H1 (cell line): ENCODE results near the gene DIP2C. TPM values are rescaled to one million over a fixed set of nuclear protein-coding genes. Genes with fewer than 3 reads are reported as not detected.

Experiments used
- CHD7 ChIP-seq: fragments of 300-600 bp; sonication (generic); IDR thresholded peaks from 2 replicates; pipeline ENCODE4 v1.7.1; 2012; ENCODE audit warnings: low read length, moderate library complexity, mild to moderate bottlenecking, inconsistent platforms; ENCODE audit not compliant: insufficient replicate concordance
- E2F6 ChIP-seq: IDR thresholded peaks from 2 replicates; pipeline ENCODE4 v1.6.1; 2012; ENCODE audit warnings: inconsistent platforms
- GTF2F1 ChIP-seq: IDR thresholded peaks from 2 replicates; pipeline ENCODE4 v1.6.1; 2012; ENCODE audit warnings: low read depth, low read length, improper control_type of control experiment, borderline replicate concordance
- KDM5A ChIP-seq: fragments of 200-600 bp; IDR thresholded peaks from 2 replicates; pipeline ENCODE4 v1.7.1; 2012; ENCODE audit warnings: mild to moderate bottlenecking, low read length, inconsistent platforms, mixed read lengths
- SP1 ChIP-seq: IDR thresholded peaks from 2 replicates; pipeline ENCODE4 v1.6.1; 2011; ENCODE audit warnings: low read depth, low read length
- polyA plus RNA-seq, 7 experiments: library from polyadenylated mRNA; depleted of rRNA in 3 of 7; stranded (reverse) in 5 of 7; unstranded in 2 of 7; fragments of >200 nt in 5 of 7; fragments of 200-250 nt in 2 of 7; gene quantifications; 1 replicate in 5 of 7; 2 replicates in 1 of 7; 4 replicates in 1 of 7; pipeline versions ENCODE4 v1.2.1 to v1.2.3, GENCODE V29; 2011 to 2013; ENCODE audit warnings: missing spikeins in 2 of 7, mixed read lengths in 2 of 7
- total RNA-seq: library from RNA; stranded (reverse); fragmentation: NEBNext Ultra II Directional; extraction: Animal tissue kit (Norgen Biotek cat#: 25700); gene quantifications from 2 replicates; pipeline ENCODE4 v1.2.1, GENCODE V29; 2021

DIP2C gene
- total and polyA plus RNA-seq, 2 of the 8 experiments (the other 6 are each of a cell fraction or from before 2014, with no cell fraction given): 3.8 to 9.3 TPM

- TF ChIP-seq E2F6 (no peak), CHD7 (no peak), GTF2F1 (no peak), KDM5A (no peak), SP1 (no peak)
Observed at GRCh38 chr10:406976-407375, 282.5 kb downstream of the DIP2C start (continued).
